Keratinocyte (primary cell): ENCODE results near the gene FAM120AOS. TPM values are rescaled to one million over a fixed set of nuclear protein-coding genes. Genes with fewer than 3 reads are reported as not detected.

Experiments used
- DNase-seq: peaks from one replicate; pipeline ENCODE4 v3.0.0-alpha.2; 2011; ENCODE audit warnings: low read depth, missing footprints, low spot score
- FAIRE-seq: peaks from 2 replicates; lab custom pipeline; 2011; peaks lifted over from hg19 to GRCh38; lab: Jason Lieb, UNC
- H2AFZ ChIP-seq: 2 replicates; pipeline ENCODE4 v1.6.0; 2012; ENCODE audit warnings: low read length, control low read depth, inconsistent platforms; ENCODE audit not compliant: control insufficient read depth
- H3K27ac ChIP-seq: 2 replicates; pipeline ENCODE4 v1.5.1; 2011; ENCODE audit warnings: low read length; ENCODE audit not compliant: control insufficient read depth, insufficient read depth
- H3K27me3 ChIP-seq: 3 replicates; pipeline ENCODE4 v1.6.0; 2011; ENCODE audit warnings: low read length; ENCODE audit not compliant: control insufficient read depth, insufficient read depth; ENCODE audit errors: extremely low read depth
- H3K36me3 ChIP-seq, 2 experiments: 2 replicates in 1 of 2; 3 replicates in 1 of 2; pipeline ENCODE4 v1.5.1; 2011; ENCODE audit warnings: low read length in 2 of 2, mild to moderate bottlenecking in 1 of 2; ENCODE audit not compliant: control insufficient read depth in 2 of 2, insufficient read depth in 2 of 2; ENCODE audit errors: extremely low read depth in 1 of 2
- H3K4me1 ChIP-seq: 3 replicates; pipeline ENCODE4 v1.5.1; 2011; ENCODE audit warnings: low read length; ENCODE audit not compliant: control insufficient read depth, insufficient read depth; ENCODE audit errors: extremely low read depth
- H3K4me2 ChIP-seq: 3 replicates; pipeline ENCODE4 v1.6.0; 2011; ENCODE audit warnings: low read depth, low read length; ENCODE audit not compliant: control insufficient read depth, insufficient read depth; ENCODE audit errors: extremely low read depth
- H3K4me3 ChIP-seq, 3 experiments: fragments of 200-600 bp in 1 of 3; sonication (generic) in 1 of 3; 2 replicates in 2 of 3; 3 replicates in 1 of 3; pipeline ENCODE4 v1.5.1; 2011 to 2016; ENCODE audit warnings: low read length in 3 of 3, mild to moderate bottlenecking in 3 of 3, control low read depth in 2 of 3, inconsistent platforms in 1 of 3, low read depth in 1 of 3, mixed read lengths in 1 of 3, mixed run types in 1 of 3, moderate library complexity in 1 of 3; ENCODE audit not compliant: control insufficient read depth in 2 of 3, insufficient read depth in 2 of 3; ENCODE audit errors: extremely low read depth in 1 of 3
- H3K79me2 ChIP-seq: 2 replicates; pipeline ENCODE4 v1.6.0; 2012; ENCODE audit warnings: low read length; ENCODE audit not compliant: control insufficient read depth, insufficient read depth
- H3K9ac ChIP-seq: 3 replicates; pipeline ENCODE4 v1.6.0; 2011; ENCODE audit warnings: low read length; ENCODE audit not compliant: control insufficient read depth, insufficient read depth; ENCODE audit errors: extremely low read depth
- H3K9me1 ChIP-seq: 3 replicates; pipeline ENCODE4 v1.6.0; 2011; ENCODE audit warnings: low read length; ENCODE audit not compliant: control insufficient read depth, insufficient read depth; ENCODE audit errors: extremely low read depth
- H3K9me3 ChIP-seq: 2 replicates; pipeline ENCODE4 v1.5.1; 2012; ENCODE audit warnings: low read depth, low read length; ENCODE audit not compliant: control insufficient read depth
- H4K20me1 ChIP-seq: 3 replicates; pipeline ENCODE4 v1.6.0; 2011; ENCODE audit warnings: low read length; ENCODE audit not compliant: control insufficient read depth, insufficient read depth; ENCODE audit errors: extremely low read depth
- CTCF ChIP-seq, 3 experiments: IDR thresholded peaks in 1 of 3; conservative IDR thresholded peaks in 1 of 3; optimal IDR thresholded peaks in 1 of 3; 2 replicates in 2 of 3; 3 replicates in 1 of 3; pipeline versions ENCODE3 to v1.5.1; 2011; ENCODE audit warnings: low read length in 3 of 3, mild to moderate bottlenecking in 3 of 3, moderate library complexity in 2 of 3, control low read depth in 1 of 3, inconsistent platforms in 1 of 3; ENCODE audit not compliant: insufficient read depth in 2 of 3; ENCODE audit errors: extremely low read depth in 1 of 3
- EZH2 ChIP-seq: IDR thresholded peaks from one replicate; pipeline ENCODE4 v1.6.1; 2012; ENCODE audit warnings: inconsistent platforms, mild to moderate bottlenecking, low read length, moderate library complexity
- dilution Hi-C: fragments of 300-500 bp; cut with MboI; formaldehyde crosslinking; loops from one replicate; pipeline ENCODE4 v1.7.0; 2020; ENCODE audit warnings: low sequenced_read_pairs; ENCODE audit not compliant: extremely low pct_ligation_motif_present
- polyA plus RNA-seq, 5 experiments: library from polyadenylated mRNA; depleted of rRNA in 3 of 5; stranded (reverse) in 3 of 5; stranded (forward) in 1 of 5; unstranded in 1 of 5; fragments of >200 nt; gene quantifications; 1 replicate in 1 of 5; 2 replicates in 3 of 5; 3 replicates in 1 of 5; pipeline versions ENCODE4 v1.2.1 to v1.2.3, GENCODE V29; 2011 to 2012; ENCODE audit warnings: missing spikeins in 2 of 5, low read depth in 1 of 5, low replicate concordance in 1 of 5

FAM120AOS gene
- polyA plus RNA-seq, 1 donor (not counting 4 experiments of a cell fraction or from before 2014, with no cell fraction given), result 18.6 TPM

- DNase-seq, result no peak
- peaks cover 6% of the 10 kb centered on the region for H4K20me1 ChIP-seq
- no peaks in the 10 kb centered on the region for H3K4me1 ChIP-seq
- H3K9ac ChIP-seq, result no peak overlapping the region
- no peak overlapping the region for H2AFZ ChIP-seq
- peaks cover 77% of the 10 kb centered on the region for H3K79me2 ChIP-seq
- no peaks in the 10 kb centered on the region for H3K27me3 ChIP-seq
- H3K9me3 ChIP-seq, result no peaks in the 10 kb centered on the region
- no peaks in the 10 kb centered on the region for H3K9me1 ChIP-seq
- no peak overlapping the region for H3K4me2 ChIP-seq
- TF ChIP-seq CTCF (optimal IDR thresholded peaks at IDR 0.05 in 1 of 3, IDR thresholded peaks at IDR 0.05 in 1 of 3, conservative IDR thresholded peaks at IDR 0.05 in 1 of 3; ENCODE audit: extremely low read depth in 1 of 3, insufficient read depth in 2 of 3, low read length in 3 of 3), result no peak
- TF ChIP-seq EZH2, result no peak
- peaks cover 4 to 8% of the 10 kb centered on the region in 2 experiments for H3K36me3 ChIP-seq
- FAIRE-seq, result no peak
- no peak overlapping the region for H3K4me3 ChIP-seq
- no peak overlapping the region for H3K27ac ChIP-seq
- dilution Hi-C loops, result no loop called here
These were observed 24.0 kb upstream of the FAM120AOS start for GRCh38 chr9:93477397-93477796.

GRCh38 chr9:93476924-93477323 lies 23.5 kb upstream of the FAM120AOS start:
- dilution Hi-C loops, result no loop called here
- no peak overlapping the region for H3K27ac ChIP-seq
- no peaks in the 10 kb centered on the region for H3K27me3 ChIP-seq
- peaks cover 6% of the 10 kb centered on the region for H4K20me1 ChIP-seq
- TF ChIP-seq EZH2, result no peak
- TF ChIP-seq CTCF (optimal IDR thresholded peaks at IDR 0.05 in 1 of 3, IDR thresholded peaks at IDR 0.05 in 1 of 3, conservative IDR thresholded peaks at IDR 0.05 in 1 of 3; ENCODE audit: extremely low read depth in 1 of 3, insufficient read depth in 2 of 3, low read length in 3 of 3), result no peak
- no peaks in the 10 kb centered on the region for H3K9me1 ChIP-seq
- no peak for DNase-seq
- no peak overlapping the region for H3K4me2 ChIP-seq
- no peaks in the 10 kb centered on the region for H3K9me3 ChIP-seq
- no peak overlapping the region for H3K9ac ChIP-seq
- no peak overlapping the region for H3K4me3 ChIP-seq
- H2AFZ ChIP-seq, result no peak overlapping the region
- no peak for FAIRE-seq
- H3K36me3 ChIP-seq, result peaks cover 4 to 10% of the 10 kb centered on the region in 2 experiments
- peaks cover 76% of the 10 kb centered on the region for H3K79me2 ChIP-seq
- no peaks in the 10 kb centered on the region for H3K4me1 ChIP-seq
